IPS-18a (cell line): ENCODE results near the gene ULBP3.
"Not testable (repeated sequence)": the region's sequence is repeated elsewhere in the genome, so short reads cannot be mapped to it uniquely, and the experiment has no call there.

Experiments
- H3K27ac ChIP-seq: one replicate; pipeline ENCODE4 v1.5.1; 2013; ENCODE audit warnings: low read length
- H3K27me3 ChIP-seq: one replicate; pipeline ENCODE4 v1.6.1; 2013; ENCODE audit warnings: mild to moderate bottlenecking, low read length; ENCODE audit not compliant: control insufficient read depth, insufficient read depth
- H3K36me3 ChIP-seq: one replicate; pipeline ENCODE4 v1.6.1; 2013; ENCODE audit warnings: low read depth, low read length; ENCODE audit not compliant: control insufficient read depth
- H3K4me1 ChIP-seq: one replicate; pipeline ENCODE4 v1.6.1; 2013; ENCODE audit warnings: low read depth, low read length; ENCODE audit not compliant: control insufficient read depth
- H3K4me3 ChIP-seq: one replicate; pipeline ENCODE4 v1.5.1; 2013; ENCODE audit warnings: low read length
- H3K9ac ChIP-seq: one replicate; pipeline ENCODE4 v1.6.1; 2013; ENCODE audit warnings: mild to moderate bottlenecking, low read length, moderate library complexity
- H3K9me3 ChIP-seq: one replicate; pipeline ENCODE4 v1.6.1; 2013; ENCODE audit warnings: low read depth, low read length; ENCODE audit not compliant: control insufficient read depth

The ULBP3 gene

DNA sequence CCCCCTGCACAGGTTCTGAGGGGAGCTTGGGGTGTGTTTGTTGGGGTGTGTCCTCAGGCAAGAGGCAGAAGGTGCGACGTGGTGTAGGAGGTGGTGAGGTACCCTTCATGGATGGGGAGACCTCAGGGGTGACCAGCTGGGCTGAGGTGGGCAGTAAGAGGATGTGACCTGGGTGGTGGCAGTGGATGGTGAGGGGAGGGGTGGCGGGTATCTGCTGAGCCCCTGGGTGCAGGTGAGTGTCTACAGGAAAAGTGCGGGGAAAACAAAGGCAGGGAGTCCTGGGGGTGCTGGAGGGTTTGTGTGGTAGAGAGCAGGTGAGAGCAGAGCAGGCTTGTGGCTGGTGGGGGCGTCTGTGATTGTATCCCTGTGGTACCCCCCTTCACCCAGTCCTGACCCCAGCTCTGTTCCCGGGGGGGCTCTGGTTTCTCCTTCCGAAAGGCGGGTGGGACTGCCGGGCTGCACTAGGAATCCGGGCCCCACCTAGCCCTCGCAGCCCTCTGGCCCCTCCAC, 44.2 kb downstream of the ULBP3 start:
- Histone ChIP-seq H3K27ac (no peak overlapping the region), H3K27me3 (no peaks in the 10 kb centered on the region), H3K4me3 (no peak overlapping the region), H3K9ac (no peak overlapping the region), H3K9me3 (no peaks in the 10 kb centered on the region), H3K4me1 (no peaks in the 10 kb centered on the region), H3K36me3 (no peaks in the 10 kb centered on the region)

DNA sequence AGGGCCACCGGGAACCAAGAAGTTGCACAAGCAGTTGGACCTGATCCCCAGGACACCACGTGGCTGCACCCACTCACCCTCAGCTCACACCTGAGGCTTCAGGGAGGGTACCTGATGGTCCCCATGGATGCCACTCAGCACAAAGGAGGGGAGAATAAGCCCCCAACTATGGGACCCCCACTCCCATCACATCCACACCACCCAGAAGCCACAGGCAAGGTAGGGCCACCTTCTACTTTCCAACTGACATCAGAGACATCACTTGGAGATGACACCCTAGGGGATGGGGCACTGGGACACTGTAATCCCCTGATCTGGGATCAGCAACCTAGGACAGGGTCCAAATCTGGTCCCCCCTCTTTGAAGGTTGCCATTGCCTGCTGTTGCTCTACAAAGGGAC, 44.9 kb downstream of the ULBP3 start:
- not testable (repeated sequence) for H3K4me1 ChIP-seq, H3K9me3 ChIP-seq, H3K4me3 ChIP-seq, H3K36me3 ChIP-seq, H3K27ac ChIP-seq, H3K9ac ChIP-seq, H3K27me3 ChIP-seq

DNA sequence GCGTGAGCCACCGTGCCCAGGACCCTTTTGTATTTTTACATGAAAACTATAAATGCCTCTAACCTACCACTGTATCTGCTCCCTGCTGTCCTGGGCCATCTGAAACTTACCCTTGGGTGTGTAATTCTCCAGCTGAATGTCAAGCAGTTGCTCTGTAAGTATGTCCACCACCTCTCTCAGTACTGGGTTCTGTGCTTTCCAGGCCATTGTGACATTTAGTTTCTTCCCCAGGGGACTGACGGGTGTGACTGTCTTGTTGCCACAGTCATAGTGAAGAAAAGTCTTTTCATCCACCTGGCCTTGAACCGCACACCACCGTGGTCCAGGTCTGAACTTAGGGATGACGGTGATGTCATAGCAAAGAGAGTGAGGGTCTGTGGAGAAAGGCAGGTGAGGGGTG, 47.1 kb downstream of the ULBP3 start:
- not testable (repeated sequence) for H3K36me3 ChIP-seq, H3K4me3 ChIP-seq, H3K27ac ChIP-seq, H3K4me1 ChIP-seq, H3K9ac ChIP-seq, H3K9me3 ChIP-seq
- H3K27me3 ChIP-seq = peaks cover 22% of the 10 kb centered on the region

DNA sequence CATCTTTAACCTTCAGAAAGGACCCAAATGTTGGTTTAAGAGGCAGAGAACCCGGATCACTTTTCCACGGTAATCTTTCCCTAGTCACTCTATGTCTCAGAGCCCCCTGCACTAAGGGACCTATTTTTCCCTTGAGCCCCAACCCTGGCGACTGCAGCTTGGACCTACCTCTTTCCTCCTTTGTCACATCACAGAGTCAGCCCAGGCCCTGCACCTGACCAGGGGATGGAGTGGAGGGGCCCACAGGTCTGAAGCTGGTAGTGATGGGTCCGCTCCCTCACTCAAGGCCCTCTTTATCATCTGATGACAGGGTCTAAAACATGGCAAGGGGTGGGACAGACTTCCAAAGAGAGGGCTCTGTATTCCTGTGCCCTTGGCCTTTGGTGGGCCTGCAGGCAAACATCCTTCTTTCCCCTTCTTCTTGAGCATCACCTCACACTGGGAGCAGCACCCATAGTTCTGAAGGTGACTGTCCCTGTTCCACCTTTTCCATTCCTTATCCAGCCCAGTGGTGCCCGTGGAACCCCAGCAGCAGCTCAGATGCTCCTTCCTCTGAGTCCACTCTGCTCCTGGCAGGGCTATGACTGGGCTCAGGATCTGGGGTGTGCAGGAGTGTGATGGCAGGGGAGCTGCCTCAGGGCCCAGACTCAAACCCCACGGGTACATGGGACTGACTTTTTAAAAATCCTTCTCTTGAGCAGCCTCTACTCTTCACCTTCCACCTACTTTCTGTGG, 49.9 kb downstream of the ULBP3 start:
- Histone ChIP-seq H3K9me3 (no peaks in the 10 kb centered on the region), H3K9ac (no peak overlapping the region), H3K36me3 (no peaks in the 10 kb centered on the region), H3K4me1 (no peaks in the 10 kb centered on the region), H3K27me3 (peaks cover 50% of the 10 kb centered on the region), H3K4me3 (no peak overlapping the region), H3K27ac (no peak overlapping the region)

DNA sequence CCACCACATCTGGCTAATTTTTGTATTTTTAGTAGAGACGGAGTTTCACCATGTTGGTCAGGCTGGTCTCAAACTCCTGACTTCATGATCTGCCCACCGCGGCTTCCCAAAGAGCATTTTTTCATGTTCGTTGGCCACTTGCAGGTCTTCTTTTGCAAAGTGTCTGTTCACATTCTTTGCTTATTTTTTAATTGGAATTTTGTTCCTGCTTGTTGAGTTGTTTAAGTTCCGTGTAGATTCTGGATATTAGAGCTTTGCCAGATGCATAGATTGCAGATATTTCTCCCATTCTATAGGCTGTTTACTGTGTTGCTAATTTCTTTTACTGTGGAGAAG, 51.8 kb downstream of the ULBP3 start:
- not testable (repeated sequence) for H3K4me3 ChIP-seq
- H3K27me3 ChIP-seq = peaks cover 69% of the 10 kb centered on the region

DNA sequence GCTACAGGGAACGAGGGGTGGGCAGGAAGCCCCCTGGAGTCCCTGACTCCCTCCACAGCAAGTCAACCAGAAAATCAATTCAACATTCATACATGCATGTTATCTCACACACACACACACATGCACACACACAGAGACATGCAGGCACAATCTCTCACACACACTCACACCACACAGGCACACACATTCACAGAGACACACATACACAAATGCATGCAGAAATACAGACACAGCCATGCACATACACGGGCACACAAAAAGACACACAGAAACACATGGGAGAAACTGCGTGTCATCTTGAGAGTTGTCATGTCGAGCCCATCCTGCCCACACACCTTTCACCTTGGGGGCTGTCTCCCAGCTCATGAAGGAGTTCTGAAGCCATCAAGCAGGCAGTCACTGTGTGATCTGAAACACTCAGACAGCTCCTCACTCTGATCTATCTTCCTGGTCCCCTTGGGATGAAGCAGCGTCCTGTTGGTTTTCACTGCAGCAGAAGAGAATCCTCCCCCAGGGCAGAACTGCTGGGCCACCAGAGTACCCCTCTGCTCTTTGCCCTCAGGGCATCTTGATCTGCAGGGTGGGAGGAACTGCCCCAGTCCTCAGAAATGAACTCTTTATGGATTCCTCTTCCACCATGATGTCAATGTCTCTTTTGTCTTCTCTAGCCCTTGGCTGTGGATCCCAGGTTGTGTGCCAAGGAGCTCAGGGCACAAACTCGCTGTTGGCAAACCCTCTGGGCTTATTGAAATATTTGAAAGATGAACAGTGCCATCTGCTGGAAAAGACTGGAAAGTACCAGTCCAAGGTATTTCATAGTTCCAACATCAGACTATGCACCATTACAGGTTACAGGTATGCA, 52.4 kb downstream of the ULBP3 start:
- no peak overlapping the region for H3K4me3 ChIP-seq
- no peaks in the 10 kb centered on the region for H3K4me1 ChIP-seq
- no peaks in the 10 kb centered on the region for H3K36me3 ChIP-seq
- H3K9me3 ChIP-seq = no peaks in the 10 kb centered on the region
- H3K27ac ChIP-seq = no peak overlapping the region
- peaks cover 75% of the 10 kb centered on the region for H3K27me3 ChIP-seq
- no peak overlapping the region for H3K9ac ChIP-seq

More for the DNA sequence above, 51.8 kb downstream of the ULBP3 start:
- not testable (repeated sequence) for H3K27ac ChIP-seq, H3K36me3 ChIP-seq, H3K9me3 ChIP-seq, H3K9ac ChIP-seq, H3K4me1 ChIP-seq

DNA sequence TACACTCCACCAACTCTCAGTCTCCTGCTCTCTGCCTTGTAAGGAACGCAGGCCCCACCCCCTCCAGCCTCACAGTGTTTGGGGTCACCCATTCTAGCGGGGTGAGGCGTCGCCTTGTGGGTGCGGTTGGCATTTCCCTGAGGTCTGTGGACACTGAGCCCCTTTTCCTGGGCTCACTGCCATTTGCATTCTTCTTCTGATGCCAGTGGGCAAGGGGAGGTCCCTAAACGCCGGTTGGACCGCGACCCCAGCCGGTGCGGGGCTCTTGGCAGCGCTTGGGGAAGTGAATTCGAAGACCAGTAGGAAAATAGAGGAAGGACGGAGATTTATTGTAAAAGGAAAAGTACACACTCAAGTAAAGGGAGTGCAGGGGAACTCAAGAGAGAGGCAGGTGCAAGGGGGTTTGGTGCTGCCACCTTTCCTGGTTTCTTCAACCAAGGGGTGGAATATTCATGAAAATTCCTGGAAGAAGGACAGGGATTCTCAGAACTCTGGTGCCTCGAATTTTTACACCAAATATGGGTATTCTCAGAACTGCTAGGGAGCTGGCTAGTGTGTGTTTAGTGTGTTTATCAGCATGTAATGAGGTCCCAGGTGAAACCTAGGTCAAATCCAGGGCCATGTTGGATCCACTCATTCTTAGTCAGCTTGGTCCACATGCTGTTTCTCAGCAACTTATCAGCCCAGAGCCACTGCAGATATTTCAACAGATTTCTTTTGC, 53.5 kb downstream of the ULBP3 start:
- not testable (repeated sequence) for H3K9ac ChIP-seq, H3K4me3 ChIP-seq, H3K4me1 ChIP-seq, H3K36me3 ChIP-seq, H3K27ac ChIP-seq, H3K9me3 ChIP-seq
- H3K27me3 ChIP-seq = peaks cover 86% of the 10 kb centered on the region

DNA sequence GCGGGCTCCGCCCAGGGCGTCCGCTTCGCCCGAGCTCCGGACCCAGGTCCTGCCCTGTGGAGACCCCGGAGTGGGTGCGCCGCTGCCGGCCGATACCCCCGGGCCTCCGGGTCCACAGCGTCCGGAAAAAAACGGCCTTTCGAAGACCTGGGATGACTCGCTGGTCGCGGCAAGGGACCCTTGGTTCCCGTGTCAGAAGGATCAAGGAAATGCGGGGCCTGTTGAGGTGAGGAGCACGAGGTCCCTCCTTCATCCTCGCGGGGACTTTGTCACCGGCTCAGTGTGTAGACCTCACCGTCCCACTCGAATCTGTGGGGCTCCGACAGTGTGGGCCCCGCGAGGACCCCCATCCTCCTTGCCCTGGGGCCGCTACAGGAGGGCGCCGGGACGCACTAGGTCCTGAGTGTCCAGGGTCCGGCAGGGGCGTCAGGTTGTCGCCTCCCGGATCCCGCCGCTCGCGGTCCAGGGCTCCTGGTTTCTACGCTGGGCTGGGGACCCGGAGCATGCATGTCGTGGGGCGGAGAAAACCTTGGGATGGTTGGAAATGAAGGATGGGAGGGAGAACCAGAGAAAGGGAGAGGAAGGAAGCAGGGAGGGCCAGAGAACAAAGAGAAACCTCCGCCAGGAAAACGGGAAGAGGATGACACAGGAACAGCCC, 54.2 kb downstream of the ULBP3 start:
- not testable (repeated sequence) for H3K4me1 ChIP-seq, H3K4me3 ChIP-seq, H3K9ac ChIP-seq, H3K36me3 ChIP-seq, H3K27ac ChIP-seq, H3K9me3 ChIP-seq
- H3K27me3 ChIP-seq = peaks cover 93% of the 10 kb centered on the region

DNA sequence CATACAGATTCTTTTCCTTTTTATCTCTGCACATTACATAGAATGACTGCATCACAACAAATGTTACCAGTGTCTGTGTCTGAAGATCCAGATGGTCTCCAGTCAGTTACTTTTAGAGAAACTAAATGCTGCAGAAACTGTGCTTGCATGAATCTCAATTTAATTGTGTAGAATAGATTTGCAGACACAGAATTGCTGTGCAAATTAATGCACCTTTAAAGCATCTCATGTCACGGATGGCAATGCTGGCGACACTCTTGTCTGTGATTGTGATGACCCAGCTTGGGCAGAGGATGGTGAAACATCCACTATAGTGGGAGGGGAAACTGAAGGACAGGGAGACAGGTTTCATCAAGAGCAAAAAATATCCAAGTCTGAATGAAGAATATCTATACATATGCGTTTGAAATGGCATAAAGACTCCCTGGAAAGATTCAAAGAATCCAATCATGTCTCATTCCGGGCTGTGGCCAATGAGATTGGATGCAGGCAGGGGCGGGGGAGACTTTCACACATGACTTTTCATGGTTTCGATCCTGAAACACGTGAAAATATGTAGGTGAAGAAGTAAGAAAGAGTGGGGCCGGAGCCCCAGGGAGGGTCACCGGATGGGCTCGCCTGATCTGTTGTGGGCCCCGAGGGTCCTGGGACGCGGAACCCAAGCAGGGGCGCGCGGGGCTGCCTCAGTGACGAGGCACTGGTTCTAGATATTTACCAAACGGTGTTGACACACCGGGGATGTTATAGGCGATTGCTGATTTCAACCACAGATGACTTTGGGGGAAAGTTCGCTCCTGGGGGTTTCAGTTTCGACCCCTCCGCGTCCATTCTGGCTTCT, 54.9 kb downstream of the ULBP3 start:
- H3K4me1 ChIP-seq, H3K9ac ChIP-seq, H3K9me3 ChIP-seq, H3K36me3 ChIP-seq, H3K4me3 ChIP-seq, H3K27ac ChIP-seq: not testable (repeated sequence)
- H3K27me3 ChIP-seq = peaks cover 96% of the 10 kb centered on the region

DNA sequence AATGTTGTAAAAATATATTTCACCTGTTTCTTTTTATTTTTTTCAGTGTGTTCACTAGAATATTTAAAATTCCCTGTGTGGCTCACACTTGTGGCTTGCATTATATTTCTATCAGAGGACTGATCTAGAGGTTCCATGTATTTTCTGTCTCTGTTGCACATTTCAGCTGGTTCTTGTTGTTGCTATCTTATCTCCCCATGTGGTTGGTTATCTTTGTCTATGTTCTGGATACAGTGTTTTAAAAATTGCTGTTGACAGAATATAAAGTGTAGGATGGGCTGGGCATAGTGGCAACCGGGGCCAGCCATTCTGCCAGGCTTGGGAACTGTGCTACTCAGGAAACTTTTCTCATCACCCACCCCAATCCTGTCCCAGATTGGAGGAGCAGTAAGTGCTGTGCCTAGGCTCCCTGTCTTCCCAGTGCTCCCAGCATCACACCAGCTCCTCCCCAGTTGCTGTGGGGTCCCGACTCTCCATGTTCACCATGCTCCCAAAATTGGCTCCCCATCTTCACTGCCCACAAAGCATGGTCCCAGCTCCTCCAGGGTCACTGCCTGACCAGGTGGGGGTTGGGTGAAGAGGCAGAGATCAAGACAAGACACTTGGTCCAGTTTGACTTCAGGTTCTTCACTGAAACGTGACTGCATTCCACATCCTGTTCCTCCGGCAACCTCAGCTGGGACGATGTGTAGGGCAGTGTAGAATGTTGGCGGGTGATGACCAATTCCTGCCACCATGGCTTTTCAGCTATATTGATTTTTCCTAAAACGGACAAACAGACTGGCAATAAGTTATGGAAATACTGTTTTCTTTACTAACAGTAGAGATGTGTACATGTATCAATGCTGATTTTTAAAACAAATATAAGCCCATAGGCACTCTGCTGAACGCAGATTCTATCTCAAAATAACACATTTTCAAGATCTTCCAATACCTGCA, 55.8 kb downstream of the ULBP3 start:
- H3K36me3 ChIP-seq, H3K9ac ChIP-seq, H3K27ac ChIP-seq, H3K4me3 ChIP-seq, H3K9me3 ChIP-seq, H3K4me1 ChIP-seq: not testable (repeated sequence)
- H3K27me3 ChIP-seq = peaks cover 99% of the 10 kb centered on the region
